Gastroesophageal sphincter (tissue), 4 donors: ENCODE measurements around the gene REEP1. TPM values are rescaled to one million over a fixed set of nuclear protein-coding genes. Genes with fewer than 3 reads are reported as not detected.

Experiments used
- ATAC-seq: fragments of 150-250 bp; one replicate; pipeline ENCODE4 v1.9.1; 2016; ENCODE audit warnings: mild to moderate bottlenecking, moderate library complexity
- H3K27ac ChIP-seq, 4 donors: fragments of 200-600 bp; sonication (generic) in 3 of 4; 1 replicate in 3 of 4; 2 replicates in 1 of 4; pipeline ENCODE4 v1.5.1; 2016 to 2019
- H3K27me3 ChIP-seq: fragments of 200-600 bp; sonication (generic); one replicate; pipeline ENCODE4 v1.5.1; 2019
- H3K36me3 ChIP-seq, 2 donors: fragments of 200-600 bp; sonication (generic); one replicate each; pipeline ENCODE4 v1.5.1; 2019; ENCODE audit warnings: control low read depth in 1 of 2
- H3K4me1 ChIP-seq, 3 donors: fragments of 200-600 bp; sonication (generic); 1 replicate in 2 of 3; 2 replicates in 1 of 3; pipeline ENCODE4 v1.5.1; 2016 to 2019; ENCODE audit warnings: control low read depth in 2 of 3
- H3K4me3 ChIP-seq, 2 donors: fragments of 200-600 bp; sonication (generic); one replicate each; pipeline ENCODE4 v1.5.1; 2019; ENCODE audit warnings: mild to moderate bottlenecking in 1 of 2, moderate library complexity in 1 of 2
- H3K9me3 ChIP-seq, 3 donors: fragments of 200-600 bp; sonication (generic); one replicate each; pipeline ENCODE4 v1.5.1; 2017 to 2019; ENCODE audit warnings: control low read depth in 2 of 3
- CTCF ChIP-seq, 4 experiments: fragments of 200-600 bp in 2 of 4; fragments of 450-650 bp in 2 of 4; sonication (generic) in 1 of 4; IDR thresholded peaks; one replicate each; pipeline ENCODE4 v1.5.1; 2017 to 2019; ENCODE audit warnings: antibody characterized with exemption in 4 of 4, mild to moderate bottlenecking in 2 of 4, moderate library complexity in 2 of 4
- EP300 ChIP-seq: sonication (generic); formaldehyde crosslinking; IDR thresholded peaks from one replicate; pipeline ENCODE4 v1.6.1; 2017; ENCODE audit warnings: antibody characterized with exemption, mild to moderate bottlenecking
- POLR2A ChIP-seq, 2 donors: fragments of 450-650 bp; IDR thresholded peaks; one replicate each; pipeline ENCODE4 v1.6.1; 2017; ENCODE audit warnings: antibody characterized with exemption in 2 of 2, mild to moderate bottlenecking in 2 of 2, moderate library complexity in 1 of 2
- POLR2AphosphoS5 ChIP-seq: sonication (generic); formaldehyde crosslinking; IDR thresholded peaks from one replicate; pipeline ENCODE4 v1.6.1; 2017; ENCODE audit warnings: antibody characterized with exemption
- WGBS, 2 donors: methylation state at CpG; one replicate each; pipeline ENCODE4 v1.1.5; 2018; ENCODE audit warnings: low coverage in 1 of 2; 5-methylcytosine and 5-hydroxymethylcytosine counted together
- total RNA-seq, 4 donors: library from RNA; depleted of rRNA; stranded (reverse); fragments of >200 nt; gene quantifications; one replicate each; pipeline ENCODE4 v1.1.0, GENCODE V29; 2016

Gene REEP1
- total RNA-seq, 4 donors from 2014 or later, result 22.9 to 107 (median 70.7) TPM

GRCh38 chr2:86258106-86258505 is 79.3 kb downstream of the REEP1 start:
- TF ChIP-seq CTCF (IDR thresholded peaks at IDR 0.05) (no peak), POLR2AphosphoS5 (no peak)
- Histone ChIP-seq H3K36me3 (peaks cover 0 to 3% of the 10 kb centered on the region in 2 donors), H3K27me3 (no peaks in the 10 kb centered on the region), H3K27ac (no peak overlapping the region), H3K4me1 (peaks cover 8 to 43% (median 11%) of the 10 kb centered on the region in 3 donors), H3K9me3 (no peaks in the 10 kb centered on the region), H3K4me3 (no peak overlapping the region)
- 88 to 92% methylated on average over 2 of the region's 2 CpGs for WGBS, 2 donors
- ATAC-seq, result no peak

GRCh38 chr2:86256982-86257381 is 80.4 kb downstream of the REEP1 start:
- Histone ChIP-seq H3K9me3 (no peaks in the 10 kb centered on the region), H3K27ac (peak overlapping the region in 3 of 4 donors; percentile 70 to 87 (median 85)), H3K27me3 (no peaks in the 10 kb centered on the region), H3K36me3 (peaks cover 0 to 3% of the 10 kb centered on the region in 2 donors), H3K4me3 (no peak overlapping the region), H3K4me1 (peaks cover 8 to 54% (median 11%) of the 10 kb centered on the region in 3 donors)
- WGBS, 2 donors, result 24 to 70% methylated on average over 3 of the region's 3 CpGs
- TF ChIP-seq CTCF (IDR thresholded peaks at IDR 0.05) (no peak), EP300 (no peak), POLR2A (IDR thresholded peaks at IDR 0.05) (no peak), POLR2AphosphoS5 (no peak)
- ATAC-seq, result no peak

- Histone ChIP-seq H3K36me3 (peaks cover 0 to 6% of the 10 kb centered on the region in 2 donors), H3K4me3 (no peak overlapping the region), H3K27ac (peak overlapping the region in 3 of 4 donors; percentile 76 to 87 (median 85)), H3K9me3 (no peaks in the 10 kb centered on the region), H3K27me3 (no peaks in the 10 kb centered on the region), H3K4me1 (peaks cover 8 to 61% (median 11%) of the 10 kb centered on the region in 3 donors)
- 74 to 86% methylated on average over 1 to 2 of the region's 4 CpGs for WGBS, 2 donors
- no peak for ATAC-seq
- TF ChIP-seq POLR2AphosphoS5 (no peak), CTCF (IDR thresholded peaks at IDR 0.05) (no peak), EP300 (no peak), POLR2A (IDR thresholded peaks at IDR 0.05) (no peak)
Observed at GRCh38 chr2:86256300-86256699, 81.1 kb downstream of the REEP1 start.

GRCh38 chr2:86254576-86255538 is 82.6 kb downstream of the REEP1 start:
- H3K27ac ChIP-seq, result peak overlapping the region; percentile 65 to 87 (median 80)
- WGBS, 2 donors, result 14 to 38% methylated on average over 2 to 6 of the region's 8 CpGs

More at GRCh38 chr2:86254576-86255538, 82.6 kb downstream of the REEP1 start:
- Histone ChIP-seq H3K36me3 (peaks cover 0 to 6% of the 10 kb centered on the region in 2 donors), H3K27me3 (no peaks in the 10 kb centered on the region), H3K4me3 (no peak overlapping the region), H3K4me1 (peaks cover 14 to 75% (median 21%) of the 10 kb centered on the region in 3 donors), H3K9me3 (no peaks in the 10 kb centered on the region)
- ATAC-seq, result peak; percentile 41
- TF ChIP-seq POLR2AphosphoS5 (no peak), EP300 (no peak), CTCF (IDR thresholded peaks at IDR 0.05) (no peak), POLR2A (IDR thresholded peaks at IDR 0.05) (no peak)
